Measurements from ENCODE around the gene MYO1B.

The MYO1B gene

GRCh38 chr2:191415101-191415500, 169.9 kb downstream of the MYO1B start:
- ChIA-PET POLR2A (no interaction called here), CTCF (interaction anchor here (0.9 to 1.5 kb wide), 2 partner anchors 12 to 14 kb away, joined by 3 to 4 read pairs; no protein-coding TSS in a partner anchor)
- TF ChIP-seq, protein P1, sequence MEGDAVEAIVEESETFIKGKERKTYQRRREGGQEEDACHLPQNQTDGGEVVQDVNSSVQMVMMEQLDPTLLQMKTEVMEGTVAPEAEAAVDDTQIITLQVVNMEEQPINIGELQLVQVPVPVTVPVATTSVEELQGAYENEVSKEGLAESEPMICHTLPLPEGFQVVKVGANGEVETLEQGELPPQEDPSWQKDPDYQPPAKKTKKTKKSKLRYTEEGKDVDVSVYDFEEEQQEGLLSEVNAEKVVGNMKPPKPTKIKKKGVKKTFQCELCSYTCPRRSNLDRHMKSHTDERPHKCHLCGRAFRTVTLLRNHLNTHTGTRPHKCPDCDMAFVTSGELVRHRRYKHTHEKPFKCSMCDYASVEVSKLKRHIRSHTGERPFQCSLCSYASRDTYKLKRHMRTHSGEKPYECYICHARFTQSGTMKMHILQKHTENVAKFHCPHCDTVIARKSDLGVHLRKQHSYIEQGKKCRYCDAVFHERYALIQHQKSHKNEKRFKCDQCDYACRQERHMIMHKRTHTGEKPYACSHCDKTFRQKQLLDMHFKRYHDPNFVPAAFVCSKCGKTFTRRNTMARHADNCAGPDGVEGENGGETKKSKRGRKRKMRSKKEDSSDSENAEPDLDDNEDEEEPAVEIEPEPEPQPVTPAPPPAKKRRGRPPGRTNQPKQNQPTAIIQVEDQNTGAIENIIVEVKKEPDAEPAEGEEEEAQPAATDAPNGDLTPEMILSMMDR (IDR thresholded peaks at IDR 0.05; ENCODE audit: control extremely low read depth, extremely low read depth, low read depth, missing control alignments) = no peak
- DNase-seq (ENCODE audit: extremely low spot score) = no peak

GRCh38 chr2:191415858-191416257, 170.7 kb downstream of the MYO1B start:
- no peak for DNase-seq (ENCODE audit: extremely low spot score)
- TF ChIP-seq, protein P1 (IDR thresholded peaks at IDR 0.05; ENCODE audit: control extremely low read depth, extremely low read depth, low read depth, missing control alignments) = no peak
- ChIA-PET POLR2A (no interaction called here), CTCF (interaction anchor here (1.0 to 2.7 kb wide), 4 partner anchors 10 to 22 kb away, joined by 3 to 8 read pairs (median 4); no protein-coding TSS in a partner anchor)

DNA sequence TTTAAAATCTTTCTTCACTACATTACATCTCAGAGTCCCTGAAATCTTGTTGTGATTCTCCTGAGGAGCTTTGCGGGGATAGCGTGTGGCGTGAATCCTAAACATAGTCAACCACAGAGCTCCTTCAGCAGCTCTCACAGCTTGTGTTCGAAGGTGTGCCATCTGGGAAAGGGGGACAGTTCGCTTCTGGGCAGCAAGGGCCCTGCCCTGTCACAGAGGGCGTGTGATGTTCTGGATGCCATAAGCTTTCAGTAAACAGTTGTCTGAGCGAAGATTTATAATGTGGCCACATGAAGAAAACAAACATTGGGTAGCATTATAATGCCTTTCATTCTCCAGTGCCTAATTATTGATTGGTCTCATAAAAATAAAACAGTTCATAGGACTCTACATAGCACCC, 172.5 kb downstream of the MYO1B start:
- TF ChIP-seq, protein P1 (IDR thresholded peaks at IDR 0.05; ENCODE audit: control extremely low read depth, extremely low read depth, low read depth, missing control alignments) = no peak
- ChIA-PET POLR2A (no interaction called here), CTCF (interaction anchor here (0.9 to 2.7 kb wide), 3 partner anchors 8 to 14 kb away, joined by 3 to 8 read pairs (median 4); no protein-coding TSS in a partner anchor)
- no peak for DNase-seq (ENCODE audit: extremely low spot score)

DNA sequence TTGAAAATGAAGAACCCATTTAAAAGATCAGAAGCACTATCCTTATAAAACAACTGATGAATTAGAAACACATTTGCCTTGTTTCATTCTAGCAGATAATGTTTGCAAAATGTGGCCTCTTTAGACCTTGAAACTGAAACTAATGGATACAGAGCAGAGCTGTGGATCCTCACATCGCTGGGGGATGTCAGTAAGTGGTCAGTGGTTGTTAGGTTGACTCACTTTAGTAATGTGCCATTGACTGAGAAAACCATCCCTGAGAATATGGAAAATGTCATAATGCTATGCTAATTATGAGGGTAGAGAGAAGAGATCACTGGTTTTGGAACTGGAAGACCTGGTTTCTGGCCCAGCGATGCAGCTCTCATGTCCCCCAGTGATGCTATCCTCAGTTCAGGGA, 176.7 kb downstream of the MYO1B start:
- CTCF ChIA-PET = interaction anchor here (0.7 to 0.9 kb wide), 2 partner anchors 11 to 21 kb away, joined by 3 read pairs; no protein-coding TSS in a partner anchor
- DNase-seq (ENCODE audit: extremely low spot score) = no peak
- TF ChIP-seq, protein P1 (IDR thresholded peaks at IDR 0.05; ENCODE audit: control extremely low read depth, extremely low read depth, low read depth, missing control alignments) = no peak
- POLR2A ChIA-PET = no interaction called here

DNA sequence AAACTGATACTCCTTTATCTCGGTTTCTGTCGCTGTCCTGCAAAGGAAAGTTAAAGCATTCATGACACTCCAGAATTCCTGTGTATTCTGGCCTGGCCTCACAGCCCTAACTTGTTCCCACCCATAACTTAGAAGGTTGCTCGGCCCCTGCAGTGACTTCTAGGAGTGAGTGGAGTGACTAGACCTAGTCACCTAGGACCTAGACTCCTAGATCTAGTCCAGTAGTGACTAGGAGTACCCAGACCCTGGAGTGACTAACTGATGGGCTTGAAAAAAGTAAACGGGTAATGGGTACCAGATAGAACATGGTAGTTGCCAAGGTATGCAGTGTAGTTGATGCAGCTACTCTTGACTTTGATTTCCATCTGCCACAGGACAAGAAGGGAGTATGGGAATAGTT, 181.8 kb downstream of the MYO1B start:
- POLR2A ChIA-PET = no interaction called here
- CTCF ChIA-PET = interaction anchor here (1.1 to 1.5 kb wide), 3 partner anchors 12 to 22 kb away, joined by 3 to 4 read pairs (median 4); no protein-coding TSS in a partner anchor
- TF ChIP-seq, protein P1 (IDR thresholded peaks at IDR 0.05; ENCODE audit: control extremely low read depth, extremely low read depth, low read depth, missing control alignments) = no peak
- no peak for DNase-seq (ENCODE audit: extremely low spot score)

- ChIA-PET POLR2A (no interaction called here), CTCF (interaction anchor here (0.9 to 2.4 kb wide), 5 partner anchors 9 to 55 kb away, joined by 3 to 10 read pairs (median 3); no protein-coding TSS in a partner anchor)
These were observed 182.9 kb downstream of the MYO1B start for GRCh38 chr2:191428141-191428540.

More at GRCh38 chr2:191428141-191428540, 182.9 kb downstream of the MYO1B start:
- DNase-seq (ENCODE audit: extremely low spot score) = no peak
- TF ChIP-seq, protein P1 (IDR thresholded peaks at IDR 0.05; ENCODE audit: control extremely low read depth, extremely low read depth, low read depth, missing control alignments) = no peak
